Fibroblast of skin of left biceps (primary cell): ENCODE results near the gene NKPD1.

Source experiments
- DNase-seq, 2 experiments: peaks; one replicate each; pipeline ENCODE4 v3.0.0-alpha.2; 2013; ENCODE audit warnings: low read depth in 2 of 2

NKPD1 gene

GRCh38 chr19:45160870-45161737 lies at the start of gene NKPD1:
NKPD1 (minus strand) TSS chr19:45160982; CDS start chr19:45160150, 832 bp downstream.
- no peak for DNase-seq

- no peak for DNase-seq
These were observed 45.5 kb upstream of the NKPD1 start for GRCh38 chr19:45206328-45206727.

GRCh38 chr19:45205810-45206209 lies 45.0 kb upstream of the NKPD1 start:
- DNase-seq: no peak

GRCh38 chr19:45202637-45203036 lies 41.9 kb upstream of the NKPD1 start:
- no peak for DNase-seq

- no peak for DNase-seq
These were observed 39.8 kb upstream of the NKPD1 start for GRCh38 chr19:45200568-45200967.

- no peak for DNase-seq
These were observed 35.0 kb upstream of the NKPD1 start for GRCh38 chr19:45195764-45196163.

GRCh38 chr19:45191375-45191774 lies 30.6 kb upstream of the NKPD1 start:
- no peak for DNase-seq

GRCh38 chr19:45189971-45190370 lies 29.2 kb upstream of the NKPD1 start:
- DNase-seq: no peak

- DNase-seq: no peak
These were observed 26.8 kb upstream of the NKPD1 start for GRCh38 chr19:45187421-45188100.

GRCh38 chr19:45186509-45187334 lies 25.9 kb upstream of the NKPD1 start:
- no peak for DNase-seq

GRCh38 chr19:45184115-45184514 lies 23.3 kb upstream of the NKPD1 start:
- no peak for DNase-seq

- DNase-seq: no peak
These were observed 22.0 kb upstream of the NKPD1 start for GRCh38 chr19:45182758-45183157.

- no peak for DNase-seq
These were observed 20.2 kb upstream of the NKPD1 start for GRCh38 chr19:45180936-45181335.

GRCh38 chr19:45179892-45180370 lies 19.1 kb upstream of the NKPD1 start:
- no peak for DNase-seq

- DNase-seq: no peak
These were observed 18.5 kb upstream of the NKPD1 start for GRCh38 chr19:45179072-45179891.

- peak; percentile 100 for DNase-seq
These were observed 17.7 kb upstream of the NKPD1 start, which contains the start of gene BLOC1S3 for GRCh38 chr19:45178262-45179071. BLOC1S3 (plus strand) TSS chr19:45178784; CDS start chr19:45179297, 513 bp downstream.

GRCh38 chr19:45177817-45178261 lies 17.1 kb upstream of the NKPD1 start, which contains the start of gene TRAPPC6A:
TRAPPC6A (minus strand) TSS chr19:45178237; CDS start chr19:45178218, 19 bp downstream.
- no peak for DNase-seq

- no peak for DNase-seq
These were observed 14.9 kb upstream of the NKPD1 start for GRCh38 chr19:45175515-45176345.

GRCh38 chr19:45173816-45174215 lies 13.0 kb upstream of the NKPD1 start:
- DNase-seq: no peak
